ENCODE data around the gene FUS. TPM values are rescaled to one million over a fixed set of nuclear protein-coding genes. Genes with fewer than 3 reads are reported as not detected.
"Not testable (repeated sequence)": the region's sequence is repeated elsewhere in the genome, so short reads cannot be mapped to it uniquely, and the experiment has no call there.

Gene FUS
- total and polyA plus RNA-seq, 2 experiments from 2014 or later, result 54.4 to 618 TPM

DNA sequence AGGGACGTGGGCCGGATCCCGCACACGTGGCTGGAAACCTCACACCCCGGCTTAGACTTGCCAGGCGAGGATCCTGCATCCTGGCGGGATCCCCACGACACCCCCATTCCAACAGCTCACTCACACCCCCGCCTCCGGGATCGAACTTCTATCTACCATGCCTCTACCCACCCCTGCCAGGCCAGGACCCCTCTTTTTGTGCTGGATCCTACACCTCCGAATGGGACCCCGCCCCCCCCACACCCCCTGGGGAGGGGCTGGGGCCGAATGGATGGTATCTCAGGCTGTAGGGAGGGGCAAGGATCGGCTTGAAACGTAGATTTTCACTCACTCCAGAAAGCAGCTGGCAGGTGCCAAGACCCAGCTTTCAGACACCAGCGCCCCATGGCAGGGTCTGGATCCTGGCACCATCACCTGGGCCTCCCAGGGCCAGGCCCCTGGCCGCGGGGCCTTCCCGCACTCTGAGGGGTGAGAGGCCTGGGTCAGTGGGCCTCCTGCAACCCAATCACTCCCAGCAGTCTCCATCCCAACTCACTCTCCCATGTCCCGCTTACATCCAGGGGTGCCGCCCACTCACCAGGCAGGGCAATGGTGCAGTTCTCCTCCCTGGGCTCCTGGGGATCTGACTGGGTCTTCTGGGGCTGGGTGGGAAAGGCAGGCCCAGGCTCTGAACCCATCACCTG, 36.8 kb upstream of the FUS start:
- H3K4me1 ChIP-seq (ENCODE audit: low read depth), result peaks cover 7% of the 10 kb centered on the region
- H3K27ac ChIP-seq, result no peak overlapping the region
- DNase-seq (ENCODE audit: low read depth in 1 of 2, low spot score in 1 of 2), result no peak
- H3K36me3 ChIP-seq, result no peaks in the 10 kb centered on the region
- H3K4me3 ChIP-seq, result no peak overlapping the region
- H3K27me3 ChIP-seq, result peaks cover 26% of the 10 kb centered on the region
- no peaks in the 10 kb centered on the region for H3K9me3 ChIP-seq (ENCODE audit: low read depth)
- TF ChIP-seq, protein P1, sequence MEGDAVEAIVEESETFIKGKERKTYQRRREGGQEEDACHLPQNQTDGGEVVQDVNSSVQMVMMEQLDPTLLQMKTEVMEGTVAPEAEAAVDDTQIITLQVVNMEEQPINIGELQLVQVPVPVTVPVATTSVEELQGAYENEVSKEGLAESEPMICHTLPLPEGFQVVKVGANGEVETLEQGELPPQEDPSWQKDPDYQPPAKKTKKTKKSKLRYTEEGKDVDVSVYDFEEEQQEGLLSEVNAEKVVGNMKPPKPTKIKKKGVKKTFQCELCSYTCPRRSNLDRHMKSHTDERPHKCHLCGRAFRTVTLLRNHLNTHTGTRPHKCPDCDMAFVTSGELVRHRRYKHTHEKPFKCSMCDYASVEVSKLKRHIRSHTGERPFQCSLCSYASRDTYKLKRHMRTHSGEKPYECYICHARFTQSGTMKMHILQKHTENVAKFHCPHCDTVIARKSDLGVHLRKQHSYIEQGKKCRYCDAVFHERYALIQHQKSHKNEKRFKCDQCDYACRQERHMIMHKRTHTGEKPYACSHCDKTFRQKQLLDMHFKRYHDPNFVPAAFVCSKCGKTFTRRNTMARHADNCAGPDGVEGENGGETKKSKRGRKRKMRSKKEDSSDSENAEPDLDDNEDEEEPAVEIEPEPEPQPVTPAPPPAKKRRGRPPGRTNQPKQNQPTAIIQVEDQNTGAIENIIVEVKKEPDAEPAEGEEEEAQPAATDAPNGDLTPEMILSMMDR (IDR thresholded peaks at IDR 0.05; ENCODE audit: low read depth, low read length), result no peak

DNA sequence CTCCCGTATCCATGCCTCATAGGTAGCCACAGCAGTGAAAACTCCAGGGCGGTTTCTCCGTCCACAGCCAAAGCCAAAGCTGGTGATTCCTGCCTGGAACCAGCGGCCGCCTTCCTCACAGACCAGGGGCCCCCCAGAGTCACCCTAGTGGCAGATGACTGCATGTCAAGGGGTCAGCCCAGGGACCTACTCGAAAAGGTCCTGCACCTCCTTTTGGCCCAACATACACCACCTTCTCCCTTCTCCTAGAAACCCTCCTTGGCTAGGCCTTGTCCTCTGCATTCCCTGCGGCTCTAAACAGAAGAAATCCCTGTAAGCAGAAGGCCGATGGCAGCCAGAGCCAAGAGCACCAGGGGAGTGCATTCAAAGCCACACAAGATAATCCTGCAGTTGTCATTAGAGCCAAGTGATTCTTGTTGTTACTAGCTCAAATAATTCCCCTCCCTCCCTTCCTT, 36.2 kb upstream of the FUS start:
- TF ChIP-seq, protein P1 (IDR thresholded peaks at IDR 0.05; ENCODE audit: low read depth, low read length), result no peak
- Histone ChIP-seq H3K27me3 (peaks cover 31% of the 10 kb centered on the region), H3K27ac (no peak overlapping the region), H3K4me1 (ENCODE audit: low read depth) (peaks cover 7% of the 10 kb centered on the region), H3K36me3 (no peaks in the 10 kb centered on the region), H3K9me3 (ENCODE audit: low read depth) (no peaks in the 10 kb centered on the region), H3K4me3 (no peak overlapping the region)
- no peak for DNase-seq (ENCODE audit: low read depth in 1 of 2, low spot score in 1 of 2)

DNA sequence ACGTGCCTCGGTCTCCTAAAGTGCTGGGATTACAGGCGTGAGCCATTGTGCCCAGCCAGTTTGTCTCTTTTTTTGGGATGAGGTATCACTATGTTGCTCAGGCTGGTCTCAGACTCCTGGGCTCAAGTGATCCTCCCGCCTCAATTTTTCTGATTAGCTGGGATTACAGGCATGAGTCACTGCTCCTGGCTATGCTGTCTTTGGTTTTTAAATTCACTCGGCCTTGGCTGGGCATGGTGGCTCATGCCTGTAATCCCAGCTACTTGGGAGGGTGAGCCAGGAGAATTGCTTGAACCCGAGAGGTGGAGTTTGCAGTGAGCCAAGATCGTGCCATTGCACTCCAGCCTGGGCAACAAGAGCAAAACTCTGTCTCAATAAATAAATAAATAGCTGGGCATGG, 35.5 kb upstream of the FUS start:
- H3K4me1 ChIP-seq (ENCODE audit: low read depth); H3K36me3 ChIP-seq; H3K4me3 ChIP-seq; H3K27ac ChIP-seq; H3K9me3 ChIP-seq (ENCODE audit: low read depth): not testable (repeated sequence)
- DNase-seq (ENCODE audit: low read depth in 1 of 2, low spot score in 1 of 2), result peak in 1 of 2 donors; percentile 17
- H3K27me3 ChIP-seq, result peaks cover 38% of the 10 kb centered on the region

DNA sequence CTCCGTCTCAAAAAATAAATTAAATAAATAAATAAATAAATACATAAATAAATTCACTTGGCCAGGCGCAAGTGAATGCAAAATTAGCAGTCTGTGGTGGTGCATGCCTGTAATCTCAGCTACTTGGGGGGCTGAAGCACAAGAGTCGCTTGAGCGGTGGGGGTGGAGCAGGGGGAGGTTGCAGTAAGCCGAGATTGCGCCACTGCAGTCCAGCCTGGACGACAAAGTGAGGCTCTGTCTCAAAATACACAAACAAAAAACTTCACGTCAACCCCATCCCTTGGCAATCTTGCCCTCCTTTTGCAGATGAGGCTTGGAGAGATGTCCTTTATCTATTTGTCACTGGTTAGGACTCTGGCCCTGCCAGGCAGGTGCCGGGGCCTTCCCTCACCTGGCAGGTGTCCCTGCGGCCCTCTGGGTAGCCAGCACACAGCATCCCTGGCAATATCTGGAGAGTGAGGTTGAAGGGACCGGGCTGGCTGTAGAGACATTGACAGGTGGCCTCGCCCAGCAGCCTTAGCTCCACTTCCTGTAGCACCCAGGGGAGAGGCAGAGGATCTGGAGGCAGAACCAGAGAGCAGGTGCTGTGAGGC, 34.4 kb upstream of the FUS start:
- H3K9me3 ChIP-seq (ENCODE audit: low read depth), result no peaks in the 10 kb centered on the region
- no peaks in the 10 kb centered on the region for H3K36me3 ChIP-seq
- no peak overlapping the region for H3K27ac ChIP-seq
- TF ChIP-seq, protein P1 (IDR thresholded peaks at IDR 0.05; ENCODE audit: low read depth, low read length), result no peak
- H3K4me1 ChIP-seq (ENCODE audit: low read depth), result peaks cover 7% of the 10 kb centered on the region
- no peak for DNase-seq (ENCODE audit: low read depth in 1 of 2, low spot score in 1 of 2)
- H3K4me3 ChIP-seq, result no peak overlapping the region
- peaks cover 42% of the 10 kb centered on the region for H3K27me3 ChIP-seq

DNA sequence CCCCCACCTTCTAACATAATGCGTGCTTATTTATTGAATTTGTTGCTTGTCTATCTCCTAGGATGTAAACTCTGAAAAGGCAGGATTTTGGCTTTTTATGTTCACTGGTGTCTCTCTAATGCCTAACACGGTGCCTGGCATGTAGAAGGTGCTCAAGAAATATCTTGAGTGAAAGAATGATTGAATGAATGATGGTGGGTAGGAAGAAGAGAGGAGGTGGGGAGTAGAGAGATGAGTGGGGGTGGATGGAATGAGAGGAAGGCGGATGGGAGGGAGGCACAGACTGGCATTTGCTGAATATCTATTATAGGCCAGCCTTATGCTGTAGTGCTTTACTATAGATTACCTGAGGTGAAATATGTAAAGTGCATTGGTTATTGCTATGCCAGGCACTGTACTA, 32.4 kb upstream of the FUS start:
- no peak overlapping the region for H3K4me3 ChIP-seq
- no peak overlapping the region for H3K27ac ChIP-seq
- no peaks in the 10 kb centered on the region for H3K9me3 ChIP-seq (ENCODE audit: low read depth)
- H3K4me1 ChIP-seq (ENCODE audit: low read depth), result no peaks in the 10 kb centered on the region
- DNase-seq (ENCODE audit: low read depth in 1 of 2, low spot score in 1 of 2), result no peak
- peaks cover 42% of the 10 kb centered on the region for H3K27me3 ChIP-seq
- H3K36me3 ChIP-seq, result no peaks in the 10 kb centered on the region
- TF ChIP-seq, protein P1 (IDR thresholded peaks at IDR 0.05; ENCODE audit: low read depth, low read length), result no peak

DNA sequence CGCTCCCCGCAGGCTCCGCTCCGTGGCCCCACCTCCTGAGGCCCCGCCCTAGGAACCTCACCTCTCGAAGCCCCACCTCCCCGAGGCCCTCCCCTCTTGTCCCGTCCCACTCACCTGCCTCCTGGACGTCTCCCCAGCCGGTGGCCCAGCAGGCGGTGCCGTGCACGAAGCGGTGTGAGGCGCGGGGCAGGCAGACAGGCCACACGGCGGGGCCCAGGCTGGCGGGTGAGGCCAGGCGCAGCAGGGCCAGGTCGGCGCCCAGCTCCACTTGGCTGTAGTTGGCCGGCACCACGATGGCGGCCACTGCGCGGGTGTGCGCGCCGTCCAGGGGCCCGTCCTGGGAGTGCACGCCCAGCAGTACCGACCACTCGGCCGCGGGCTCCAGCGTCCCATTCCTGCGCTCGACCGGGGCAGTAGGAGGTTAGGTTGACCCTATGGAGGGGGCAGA, 31.6 kb upstream of the FUS start:
- no peak for DNase-seq (ENCODE audit: low read depth in 1 of 2, low spot score in 1 of 2)
- Histone ChIP-seq H3K9me3 (ENCODE audit: low read depth) (no peaks in the 10 kb centered on the region), H3K27ac (no peak overlapping the region), H3K27me3 (peaks cover 42% of the 10 kb centered on the region), H3K36me3 (no peaks in the 10 kb centered on the region), H3K4me3 (no peak overlapping the region), H3K4me1 (ENCODE audit: low read depth) (no peaks in the 10 kb centered on the region)
- TF ChIP-seq, protein P1 (IDR thresholded peaks at IDR 0.05; ENCODE audit: low read depth, low read length), result no peak

Data from cardiac muscle cell (in vitro differentiated cells and primary cell).